Immature natural killer cell (primary cell): ENCODE results near the gene CCNDBP1. TPM values are rescaled to one million over a fixed set of nuclear protein-coding genes. Genes with fewer than 3 reads are reported as not detected.
"Not testable (repeated sequence)": the region's sequence is repeated elsewhere in the genome, so short reads cannot be mapped to it uniquely, and the experiment has no call there.

Experiments
- DNase-seq, 3 donors: peaks; one replicate each; pipeline ENCODE4 v3.0.0; 2022; ENCODE audit warnings: mixed read lengths in 1 of 3
- H3K27ac Mint-ChIP-seq, 6 donors: one replicate each; pipeline ENCODE4 v1.8.0; 2020; ENCODE audit warnings: mixed read lengths in 6 of 6, mild to moderate bottlenecking in 5 of 6, inconsistent platforms in 4 of 6, moderate library complexity in 3 of 6
- H3K27me3 Mint-ChIP-seq, 3 donors: one replicate each; pipeline ENCODE4 v1.8.0; 2020 to 2021; ENCODE audit warnings: low read depth in 3 of 3, mild to moderate bottlenecking in 3 of 3, mixed read lengths in 3 of 3, moderate library complexity in 3 of 3, inconsistent platforms in 1 of 3
- H3K36me3 Mint-ChIP-seq, 3 donors: one replicate each; pipeline ENCODE4 v1.8.0; 2020; ENCODE audit warnings: mixed read lengths in 3 of 3, inconsistent platforms in 2 of 3, mild to moderate bottlenecking in 2 of 3
- H3K4me1 Mint-ChIP-seq, 2 donors: one replicate each; pipeline ENCODE4 v1.8.0; 2020; ENCODE audit warnings: inconsistent platforms in 2 of 2, mild to moderate bottlenecking in 2 of 2, mixed read lengths in 2 of 2, moderate library complexity in 1 of 2
- H3K4me3 Mint-ChIP-seq, 5 donors: one replicate each; pipeline ENCODE4 v1.8.0; 2020; ENCODE audit warnings: mild to moderate bottlenecking in 5 of 5, mixed read lengths in 5 of 5, inconsistent platforms in 3 of 5, moderate library complexity in 3 of 5
- H3K9me3 Mint-ChIP-seq, 6 donors: one replicate each; pipeline ENCODE4 v1.8.0; 2020; ENCODE audit warnings: mild to moderate bottlenecking in 6 of 6, mixed read lengths in 6 of 6, inconsistent platforms in 4 of 6, moderate library complexity in 3 of 6
- polyA plus RNA-seq, 3 donors: library from polyadenylated mRNA; unstranded; fragments of 300-500 nt; fragmentation: Illumina TruSeq; gene quantifications; one replicate each; pipeline ENCODE4 v1.2.3, GENCODE V29; 2021

Gene CCNDBP1
- polyA plus RNA-seq, 3 donors from 2014 or later: 186 to 286 (median 197) TPM

GRCh38 chr15:43213466-43213865, 28.3 kb downstream of the CCNDBP1 start:
- Mint-ChIP-seq H3K27ac (no peak overlapping the region), H3K27me3 (peaks cover 1 to 4% (median 4%) of the 10 kb centered on the region in 3 donors), H3K36me3 (no peaks in the 10 kb centered on the region), H3K4me3 (no peak overlapping the region), H3K9me3 (peaks cover 0 to 3% (median 0%) of the 10 kb centered on the region in 6 donors), H3K4me1 (peaks cover 0 to 2% of the 10 kb centered on the region in 2 donors)
- no peak for DNase-seq

GRCh38 chr15:43214169-43214568, 29.0 kb downstream of the CCNDBP1 start:
- Mint-ChIP-seq H3K9me3 (peaks cover 0 to 2% (median 0%) of the 10 kb centered on the region in 6 donors), H3K4me3 (no peak overlapping the region), H3K4me1 (peaks cover 0 to 7% of the 10 kb centered on the region in 2 donors), H3K27me3 (peaks cover 0 to 1% (median 1%) of the 10 kb centered on the region in 3 donors), H3K27ac (no peak overlapping the region), H3K36me3 (no peaks in the 10 kb centered on the region)
- DNase-seq: no peak

- no peak for DNase-seq
- Mint-ChIP-seq H3K9me3 (peaks cover 0 to 2% (median 0%) of the 10 kb centered on the region in 6 donors), H3K4me3 (no peak overlapping the region), H3K27ac (no peak overlapping the region), H3K27me3 (peaks cover 0 to 1% (median 1%) of the 10 kb centered on the region in 3 donors), H3K36me3 (no peaks in the 10 kb centered on the region), H3K4me1 (peaks cover 0 to 7% of the 10 kb centered on the region in 2 donors)
Measured at GRCh38 chr15:43214592-43215295, 29.5 kb downstream of the CCNDBP1 start.

- Mint-ChIP-seq H3K4me3 (no peak overlapping the region), H3K4me1 (peaks cover 7 to 14% of the 10 kb centered on the region in 2 donors), H3K9me3 (peaks cover 0 to 2% (median 0%) of the 10 kb centered on the region in 6 donors), H3K36me3 (no peaks in the 10 kb centered on the region), H3K27ac (no peak overlapping the region), H3K27me3 (peaks cover 2 to 11% (median 5%) of the 10 kb centered on the region in 3 donors)
- DNase-seq: no peak
Measured at GRCh38 chr15:43215961-43216360, 30.8 kb downstream of the CCNDBP1 start.

- Mint-ChIP-seq H3K9me3 (peaks cover 0 to 2% (median 0%) of the 10 kb centered on the region in 6 donors), H3K27ac (peak overlapping the region in 2 of 6 donors; percentile 68 to 79), H3K36me3 (no peaks in the 10 kb centered on the region), H3K4me1 (peaks cover 7 to 14% of the 10 kb centered on the region in 2 donors), H3K27me3 (peaks cover 3 to 13% (median 4%) of the 10 kb centered on the region in 3 donors), H3K4me3 (peak overlapping the region in 1 of 5 donors; percentile 40)
- peak; percentile 20 to 22 (median 21) for DNase-seq
Measured at GRCh38 chr15:43218908-43219706, 33.9 kb downstream of the CCNDBP1 start.

DNA sequence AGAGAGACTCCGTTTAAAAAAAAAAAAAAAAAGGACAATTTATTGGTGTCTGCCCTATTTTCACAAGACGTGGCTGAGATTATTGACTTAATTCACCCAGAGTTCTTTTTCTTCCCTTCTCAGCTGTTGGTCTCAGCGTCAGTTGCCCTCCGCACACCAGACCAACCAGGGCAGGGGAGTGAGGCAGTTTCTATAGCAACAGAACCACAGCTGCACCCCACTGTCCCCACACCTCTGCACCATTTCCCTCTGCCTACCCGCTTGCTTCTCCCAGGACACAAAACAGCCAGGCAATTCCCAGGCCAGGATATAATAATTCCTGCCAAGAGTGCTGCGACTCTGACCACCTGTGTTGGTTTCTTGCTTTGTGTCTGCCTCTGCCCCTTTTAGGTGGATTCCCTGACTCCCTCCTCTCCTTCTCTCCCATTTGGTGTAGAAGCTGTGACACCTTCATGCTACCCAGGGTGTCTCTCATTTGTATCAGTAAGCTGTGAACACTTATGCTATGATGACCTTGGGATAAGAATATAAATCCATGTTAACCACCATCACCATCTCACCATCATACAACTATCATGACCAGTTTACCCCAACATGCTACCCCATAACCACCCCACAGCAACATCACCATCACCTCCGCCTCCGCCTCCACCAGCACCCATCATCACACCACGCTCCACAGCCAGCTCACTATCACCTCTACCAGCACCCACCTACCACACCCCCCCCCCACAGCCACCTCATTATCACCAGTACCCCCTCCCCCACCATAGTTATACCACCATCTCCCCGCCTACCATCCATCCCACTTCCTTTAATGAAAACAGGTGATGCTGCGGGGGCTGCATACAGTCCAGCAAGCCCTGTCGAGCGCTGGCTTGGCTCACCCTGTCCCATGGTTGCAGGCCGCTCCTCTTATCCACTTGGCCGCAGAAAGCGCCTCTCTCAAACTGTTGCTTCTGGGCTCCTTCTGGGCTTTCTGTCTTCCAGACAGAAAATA, 35.0 kb downstream of the CCNDBP1 start:
- no peaks in the 10 kb centered on the region for H3K36me3 Mint-ChIP-seq
- H3K9me3 Mint-ChIP-seq: peaks cover 0 to under 1% (median 0%) of the 10 kb centered on the region in 6 donors
- H3K27ac Mint-ChIP-seq: peak overlapping the region in 5 of 6 donors; percentile 60 to 86 (median 67)
- H3K4me1 Mint-ChIP-seq: peaks cover 8 to 14% of the 10 kb centered on the region in 2 donors
- peaks cover 3 to 13% (median 8%) of the 10 kb centered on the region in 3 donors for H3K27me3 Mint-ChIP-seq
- H3K4me3 Mint-ChIP-seq: peak overlapping the region in 4 of 5 donors; percentile 22 to 74 (median 39)
- peak; percentile 38 to 58 (median 45) for DNase-seq

DNA sequence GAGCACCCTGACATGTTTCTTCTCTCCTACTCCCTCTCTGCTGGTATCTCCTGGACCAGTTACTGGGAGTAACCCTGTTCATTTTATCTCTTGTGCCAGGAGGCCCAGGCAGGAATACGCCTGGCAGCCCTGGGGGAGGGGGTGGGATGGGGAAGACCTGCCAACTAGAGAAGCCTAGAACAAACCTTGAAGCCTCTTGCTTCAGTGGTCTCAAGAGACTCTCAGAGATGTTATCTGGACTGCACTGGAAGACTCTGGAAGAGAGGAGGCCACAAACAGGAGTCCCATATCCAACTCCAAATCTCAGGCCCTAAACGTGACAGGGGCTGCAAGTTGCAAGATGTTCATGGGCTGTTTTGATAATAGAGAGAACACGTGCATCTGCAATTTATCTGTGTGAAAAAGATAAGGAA, 35.8 kb downstream of the CCNDBP1 start, which contains the start of gene EPB42:
Gene EPB42 (minus strand): TSS at position 28 of the 413 bp plus-strand sequence. CDS start 193 bp downstream, outside the sequence.
- H3K4me1 Mint-ChIP-seq: peaks cover 16 to 17% of the 10 kb centered on the region in 2 donors
- peaks cover 3 to 13% (median 8%) of the 10 kb centered on the region in 3 donors for H3K27me3 Mint-ChIP-seq
- peak within 1 kb of the TSS in 4 of 5 donors; percentile 22 to 74 (median 39) for H3K4me3 Mint-ChIP-seq
- no peaks in the 10 kb centered on the region for H3K36me3 Mint-ChIP-seq
- H3K27ac Mint-ChIP-seq: peak within 1 kb of the TSS in 5 of 6 donors; percentile 60 to 86 (median 67)
- DNase-seq: no peak
- H3K9me3 Mint-ChIP-seq: no peaks in the 10 kb centered on the region

DNA sequence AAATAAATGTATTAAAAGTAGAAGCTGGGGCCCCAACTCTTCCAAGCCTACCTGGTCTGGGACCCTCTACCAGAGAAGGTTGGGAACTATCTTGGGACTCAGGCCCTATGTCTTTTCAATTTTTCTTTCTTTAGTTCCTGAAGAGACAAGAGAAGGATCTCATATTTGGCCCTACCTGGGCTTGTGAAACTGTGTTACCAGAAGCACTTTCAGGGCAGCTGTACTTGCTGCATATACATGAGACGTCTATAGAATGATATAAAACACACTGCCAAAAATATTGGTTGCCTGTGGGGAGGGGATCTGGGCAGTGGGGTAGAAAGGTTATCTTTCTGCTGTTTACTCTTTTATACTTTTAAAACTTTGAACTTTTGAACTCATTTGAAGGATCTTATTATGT, 36.2 kb downstream of the CCNDBP1 start:
- Mint-ChIP-seq H3K27ac (peak overlapping the region in 1 of 6 donors; percentile 86), H3K4me3 (no peak overlapping the region), H3K36me3 (no peaks in the 10 kb centered on the region), H3K4me1 (peaks cover 17% of the 10 kb centered on the region in 2 donors), H3K27me3 (peaks cover 3 to 13% (median 8%) of the 10 kb centered on the region in 3 donors), H3K9me3 (no peaks in the 10 kb centered on the region)
- no peak for DNase-seq

- Mint-ChIP-seq H3K9me3 (no peaks in the 10 kb centered on the region), H3K4me3 (peak overlapping the region; percentile 46 to 74 (median 59)), H3K36me3 (no peaks in the 10 kb centered on the region), H3K27ac (peak overlapping the region in 1 of 6 donors; percentile 50), H3K4me1 (peaks cover 4 to 11% of the 10 kb centered on the region in 2 donors), H3K27me3 (peaks cover 4 to 8% (median 7%) of the 10 kb centered on the region in 3 donors)
- DNase-seq: peak; percentile 46 to 52 (median 52)
Measured at GRCh38 chr15:43225201-43225949, 40.2 kb downstream of the CCNDBP1 start.

DNA sequence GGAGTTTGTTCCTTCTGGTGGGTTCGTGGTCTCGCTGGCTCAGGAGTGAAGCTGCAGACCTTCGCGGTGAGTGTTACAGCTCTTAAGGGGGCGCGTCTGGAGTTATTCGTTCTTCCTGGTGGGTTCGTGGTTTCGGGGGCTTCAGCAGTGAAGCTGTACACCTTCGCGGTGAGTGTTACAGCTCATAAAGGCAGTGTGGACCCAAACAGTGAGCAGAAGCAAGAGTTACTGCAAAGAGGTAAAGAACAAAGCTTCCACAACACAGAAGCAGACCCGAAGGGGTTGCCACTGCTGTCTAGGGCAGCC, 40.7 kb downstream of the CCNDBP1 start:
- peaks cover 2 to 11% (median 3%) of the 10 kb centered on the region in 3 donors for H3K27me3 Mint-ChIP-seq
- H3K4me3 Mint-ChIP-seq: peak overlapping the region; percentile 46 to 74 (median 59)
- H3K27ac Mint-ChIP-seq: peak overlapping the region in 1 of 6 donors; percentile 50
- peaks cover 3 to 10% of the 10 kb centered on the region in 2 donors for H3K4me1 Mint-ChIP-seq
- H3K36me3 Mint-ChIP-seq, H3K9me3 Mint-ChIP-seq, DNase-seq: not testable (repeated sequence)

DNA sequence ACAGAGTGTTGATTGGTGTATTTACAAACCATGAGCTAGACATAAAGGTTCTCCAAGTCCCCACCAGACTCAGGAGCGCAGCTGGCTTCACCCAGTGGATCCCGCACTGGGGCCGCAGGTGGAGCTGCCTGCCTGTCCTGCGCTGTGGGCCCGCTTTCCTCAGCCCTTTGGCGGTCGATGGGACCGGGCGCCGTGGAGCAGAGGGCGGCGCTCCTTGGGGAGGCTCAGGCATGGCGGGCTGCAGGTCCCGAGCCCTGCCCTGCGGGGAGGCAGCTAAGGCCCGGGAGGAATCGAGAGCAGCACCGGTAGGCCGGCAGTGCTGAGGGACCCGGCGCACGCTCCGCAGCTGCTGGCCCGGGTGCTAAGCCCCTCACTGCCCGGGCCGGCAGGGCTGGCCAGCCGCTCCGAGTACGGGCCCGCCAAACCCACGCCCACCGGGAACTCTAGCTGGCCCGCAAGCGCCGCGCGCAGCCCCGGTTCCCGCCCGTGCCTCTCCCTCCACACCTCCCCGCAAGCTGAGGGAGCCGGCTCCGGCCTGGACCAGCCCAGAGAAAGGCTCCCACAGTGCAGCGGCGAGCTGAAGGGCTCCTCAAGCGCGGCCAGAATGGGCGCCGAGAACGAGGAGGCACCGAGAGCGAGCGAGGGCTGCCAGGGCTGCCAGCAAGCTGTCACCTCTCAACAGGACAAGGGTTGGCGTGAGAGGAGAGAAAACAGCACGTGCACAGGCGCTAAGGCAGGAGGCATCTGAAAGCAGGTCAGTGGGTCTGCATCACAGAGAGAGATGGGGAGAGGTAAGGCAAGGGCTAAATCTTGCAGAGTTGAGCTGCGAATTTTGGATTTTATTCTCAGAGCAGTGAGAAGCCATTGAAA, 41.5 kb downstream of the CCNDBP1 start:
- peaks cover 3 to 10% of the 10 kb centered on the region in 2 donors for H3K4me1 Mint-ChIP-seq
- H3K27ac Mint-ChIP-seq: no peak overlapping the region
- no peaks in the 10 kb centered on the region for H3K36me3 Mint-ChIP-seq
- H3K4me3 Mint-ChIP-seq: peak overlapping the region in 1 of 5 donors; percentile 74
- DNase-seq: no peak
- H3K9me3 Mint-ChIP-seq: no peaks in the 10 kb centered on the region
- peaks cover 2 to 11% (median 3%) of the 10 kb centered on the region in 3 donors for H3K27me3 Mint-ChIP-seq
